ENCODE measurements around the gene PRRG2. TPM values are rescaled to one million over a fixed set of nuclear protein-coding genes. Genes with fewer than 3 reads are reported as not detected.

Gene PRRG2
- total RNA-seq: 1 to 10 TPM; 1.0 to 1.4 (median 1.3) TPM

GRCh38 chr19:49581007-49581508 lies at the start of gene PRRG2:
Gene PRRG2, plus strand, starts transcription at chr19:49581316. Its CDS starts 1,904 bp downstream, at chr19:49583220.
- no peak for DNase-seq
- H3K36me3 Mint-ChIP-seq (ENCODE audit: insufficient read depth): peaks cover 2% of the 10 kb centered on the region
- H3K4me1 Mint-ChIP-seq (ENCODE audit: low read depth): peaks cover 30% of the 10 kb centered on the region
- H3K27me3 Mint-ChIP-seq (ENCODE audit: low read depth): no peaks in the 10 kb centered on the region
- H3K4me3 Mint-ChIP-seq: peak within 1 kb of the TSS; percentile 92
- H3K9me3 Mint-ChIP-seq: no peaks in the 10 kb centered on the region
- no peak for ATAC-seq

- peak; percentile 82 for DNase-seq
- peak overlapping the region; percentile 79 for H3K4me3 Mint-ChIP-seq
- no peaks in the 10 kb centered on the region for H3K36me3 Mint-ChIP-seq (ENCODE audit: insufficient read depth)
- ATAC-seq: peak; percentile 90 to 91
- peaks cover 21% of the 10 kb centered on the region for H3K4me1 Mint-ChIP-seq (ENCODE audit: low read depth)
- no peaks in the 10 kb centered on the region for H3K27me3 Mint-ChIP-seq (ENCODE audit: low read depth)
- H3K9me3 Mint-ChIP-seq: no peaks in the 10 kb centered on the region
Measured at GRCh38 chr19:49533551-49534488, 47.3 kb upstream of the PRRG2 start.

GRCh38 chr19:49534632-49535385 lies 46.3 kb upstream of the PRRG2 start:
- Mint-ChIP-seq H3K36me3 (ENCODE audit: insufficient read depth) (no peaks in the 10 kb centered on the region), H3K4me1 (ENCODE audit: low read depth) (peaks cover 21% of the 10 kb centered on the region), H3K9me3 (no peaks in the 10 kb centered on the region), H3K27me3 (ENCODE audit: low read depth) (no peaks in the 10 kb centered on the region), H3K4me3 (peak overlapping the region; percentile 79)
- DNase-seq (no peak), ATAC-seq (no peak)

GRCh38 chr19:49536921-49537462 lies 44.1 kb upstream of the PRRG2 start:
- no peak for ATAC-seq

GRCh38 chr19:49538643-49539042 lies 42.5 kb upstream of the PRRG2 start:
- no peaks in the 10 kb centered on the region for H3K36me3 Mint-ChIP-seq (ENCODE audit: insufficient read depth)
- H3K27me3 Mint-ChIP-seq (ENCODE audit: low read depth): no peaks in the 10 kb centered on the region
- DNase-seq (no peak), ATAC-seq (no peak)
- H3K4me3 Mint-ChIP-seq: no peak overlapping the region
- H3K4me1 Mint-ChIP-seq (ENCODE audit: low read depth): peaks cover 16% of the 10 kb centered on the region
- no peaks in the 10 kb centered on the region for H3K9me3 Mint-ChIP-seq

More at GRCh38 chr19:49536921-49537462, 44.1 kb upstream of the PRRG2 start:
- no peaks in the 10 kb centered on the region for H3K36me3 Mint-ChIP-seq (ENCODE audit: insufficient read depth)
- H3K4me1 Mint-ChIP-seq (ENCODE audit: low read depth): peaks cover 23% of the 10 kb centered on the region
- H3K4me3 Mint-ChIP-seq: no peak overlapping the region
- H3K27me3 Mint-ChIP-seq (ENCODE audit: low read depth): no peaks in the 10 kb centered on the region
- no peak for DNase-seq
- no peaks in the 10 kb centered on the region for H3K9me3 Mint-ChIP-seq

- H3K4me1 Mint-ChIP-seq (ENCODE audit: low read depth): peaks cover 19% of the 10 kb centered on the region
- ATAC-seq: no peak
- DNase-seq: no peak
- no peaks in the 10 kb centered on the region for H3K36me3 Mint-ChIP-seq (ENCODE audit: insufficient read depth)
- no peaks in the 10 kb centered on the region for H3K9me3 Mint-ChIP-seq
- no peak overlapping the region for H3K4me3 Mint-ChIP-seq
- H3K27me3 Mint-ChIP-seq (ENCODE audit: low read depth): no peaks in the 10 kb centered on the region
Measured at GRCh38 chr19:49539192-49539952, 41.7 kb upstream of the PRRG2 start.

- peaks cover 11% of the 10 kb centered on the region for H3K4me1 Mint-ChIP-seq (ENCODE audit: low read depth)
- no peak overlapping the region for H3K4me3 Mint-ChIP-seq
- no peak for DNase-seq
- no peaks in the 10 kb centered on the region for H3K27me3 Mint-ChIP-seq (ENCODE audit: low read depth)
- H3K36me3 Mint-ChIP-seq (ENCODE audit: insufficient read depth): no peaks in the 10 kb centered on the region
- H3K9me3 Mint-ChIP-seq: no peaks in the 10 kb centered on the region
- no peak for ATAC-seq
Measured at GRCh38 chr19:49541914-49542313, 39.2 kb upstream of the PRRG2 start.

GRCh38 chr19:49542446-49542845 lies 38.7 kb upstream of the PRRG2 start:
- ATAC-seq: no peak
- no peak for DNase-seq
- Mint-ChIP-seq H3K36me3 (ENCODE audit: insufficient read depth) (no peaks in the 10 kb centered on the region), H3K4me1 (ENCODE audit: low read depth) (peaks cover 16% of the 10 kb centered on the region), H3K27me3 (ENCODE audit: low read depth) (no peaks in the 10 kb centered on the region), H3K4me3 (no peak overlapping the region), H3K9me3 (no peaks in the 10 kb centered on the region)

GRCh38 chr19:49543032-49543431 lies 38.1 kb upstream of the PRRG2 start:
- ATAC-seq (no peak), DNase-seq (no peak)
- no peak overlapping the region for H3K4me3 Mint-ChIP-seq
- peaks cover 18% of the 10 kb centered on the region for H3K4me1 Mint-ChIP-seq (ENCODE audit: low read depth)
- H3K9me3 Mint-ChIP-seq: no peaks in the 10 kb centered on the region
- no peaks in the 10 kb centered on the region for H3K27me3 Mint-ChIP-seq (ENCODE audit: low read depth)
- no peaks in the 10 kb centered on the region for H3K36me3 Mint-ChIP-seq (ENCODE audit: insufficient read depth)

GRCh38 chr19:49544154-49544553 lies 37.0 kb upstream of the PRRG2 start:
- Mint-ChIP-seq H3K9me3 (no peaks in the 10 kb centered on the region), H3K4me3 (no peak overlapping the region), H3K4me1 (ENCODE audit: low read depth) (peaks cover 29% of the 10 kb centered on the region), H3K36me3 (ENCODE audit: insufficient read depth) (no peaks in the 10 kb centered on the region), H3K27me3 (ENCODE audit: low read depth) (no peaks in the 10 kb centered on the region)
- ATAC-seq: no peak
- DNase-seq: no peak

- Mint-ChIP-seq H3K9me3 (no peaks in the 10 kb centered on the region), H3K36me3 (ENCODE audit: insufficient read depth) (peaks cover 1% of the 10 kb centered on the region), H3K4me1 (ENCODE audit: low read depth) (peaks cover 43% of the 10 kb centered on the region), H3K4me3 (peak overlapping the region; percentile 73), H3K27me3 (ENCODE audit: low read depth) (no peaks in the 10 kb centered on the region)
- DNase-seq (peak; percentile 53), ATAC-seq (peak; percentile 72)
Measured at GRCh38 chr19:49546825-49547565, 34.1 kb upstream of the PRRG2 start.

- peaks cover 57% of the 10 kb centered on the region for H3K4me1 Mint-ChIP-seq (ENCODE audit: low read depth)
- DNase-seq: no peak
- H3K27me3 Mint-ChIP-seq (ENCODE audit: low read depth): no peaks in the 10 kb centered on the region
Measured at GRCh38 chr19:49549045-49549444, 32.1 kb upstream of the PRRG2 start.

GRCh38 chr19:49551531-49551930 lies 29.6 kb upstream of the PRRG2 start:
- H3K4me1 Mint-ChIP-seq (ENCODE audit: low read depth): peaks cover 71% of the 10 kb centered on the region
- ATAC-seq (no peak), DNase-seq (no peak)
- H3K27me3 Mint-ChIP-seq (ENCODE audit: low read depth): no peaks in the 10 kb centered on the region
- H3K9me3 Mint-ChIP-seq: no peaks in the 10 kb centered on the region
- no peak overlapping the region for H3K4me3 Mint-ChIP-seq
- H3K36me3 Mint-ChIP-seq (ENCODE audit: insufficient read depth): peaks cover 1% of the 10 kb centered on the region

More at GRCh38 chr19:49549045-49549444, 32.1 kb upstream of the PRRG2 start:
- Mint-ChIP-seq H3K9me3 (no peaks in the 10 kb centered on the region), H3K36me3 (ENCODE audit: insufficient read depth) (peaks cover 1% of the 10 kb centered on the region), H3K4me3 (no peak overlapping the region)
- ATAC-seq: no peak
